NK-92 treated with Interleukin-12 subunit alpha and Interleukin-12 subunit beta, amount 100 ng/mL, for 24 hours (cell line): ENCODE data around the gene SSC5D.
"Not testable (repeated sequence)": the region's sequence is repeated elsewhere in the genome, so short reads cannot be mapped to it uniquely, and the experiment has no call there.

Source experiments
- DNase-seq: peaks from one replicate; lab custom pipeline; 2025; lab: John Stamatoyannopoulos, UW

SSC5D gene

DNA sequence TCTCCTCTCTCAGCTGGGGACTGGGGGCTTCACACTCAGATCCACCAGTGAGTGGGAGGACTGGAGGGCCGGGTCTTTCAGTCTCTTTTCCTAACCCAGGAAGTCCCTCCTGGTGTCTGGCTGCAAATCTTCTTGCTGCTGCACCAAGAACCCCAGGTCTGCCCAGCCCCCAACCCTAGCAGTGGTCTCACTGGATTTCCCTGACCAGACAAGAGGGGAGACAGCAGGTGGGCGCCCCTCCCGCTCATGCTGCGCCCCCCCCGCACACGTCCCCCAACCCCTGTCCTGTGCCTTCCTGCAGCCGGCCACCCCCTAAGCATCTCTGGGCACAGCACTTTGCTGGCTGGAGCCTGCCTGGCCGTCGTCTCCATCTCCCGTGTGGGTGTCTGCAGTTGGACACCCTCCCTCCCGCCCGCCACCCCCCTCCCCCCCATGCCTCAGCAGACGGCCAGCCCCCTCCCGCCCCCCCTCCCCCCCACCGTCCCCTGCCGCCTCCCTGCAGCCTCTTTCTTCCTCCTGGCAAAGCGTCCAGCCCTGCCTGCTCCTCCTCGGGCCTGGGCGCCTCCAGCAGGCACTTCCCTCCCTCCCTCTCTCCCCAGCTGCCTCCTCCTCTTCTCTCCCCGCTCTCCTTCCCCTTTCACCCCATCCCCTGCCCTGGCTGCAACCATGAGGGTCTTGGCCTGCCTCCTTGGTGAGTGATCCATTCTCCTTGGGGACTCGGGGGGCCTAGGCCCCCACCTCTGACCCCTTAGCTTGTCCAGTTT, at the start of gene SSC5D:
TSS of gene SSC5D (plus strand) at position 513 of the 764 bp plus-strand sequence. CDS start at position 667, 154 bp downstream.
- DNase-seq = no peak

GRCh38 chr19:55439052-55439451, 49.2 kb upstream of the SSC5D start:
- DNase-seq = no peak

- no peak for DNase-seq
Measured at GRCh38 chr19:55440411-55441105, 47.7 kb upstream of the SSC5D start.

DNA sequence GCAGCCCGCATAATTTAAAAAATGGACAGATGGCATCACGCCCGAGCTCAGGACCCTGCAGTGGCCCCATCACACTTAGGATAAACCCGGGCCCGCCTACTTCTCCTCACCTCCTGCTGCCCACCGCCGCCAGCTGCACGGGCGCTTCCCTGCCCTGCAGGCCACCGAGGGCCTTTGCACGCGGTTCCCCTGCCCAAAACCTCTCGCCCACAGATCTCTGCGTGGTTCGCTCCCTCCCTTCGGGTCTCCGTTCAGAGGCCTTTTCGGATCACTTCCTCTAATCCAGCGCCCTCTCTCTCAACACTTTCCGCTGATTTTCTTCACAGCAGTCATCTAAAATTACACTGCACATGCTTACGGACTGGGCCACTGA, 46.9 kb upstream of the SSC5D start:
- DNase-seq = no peak

- no peak for DNase-seq
Measured at GRCh38 chr19:55441692-55442321, 46.4 kb upstream of the SSC5D start.

GRCh38 chr19:55442372-55442961, 45.8 kb upstream of the SSC5D start:
- DNase-seq = no peak

DNA sequence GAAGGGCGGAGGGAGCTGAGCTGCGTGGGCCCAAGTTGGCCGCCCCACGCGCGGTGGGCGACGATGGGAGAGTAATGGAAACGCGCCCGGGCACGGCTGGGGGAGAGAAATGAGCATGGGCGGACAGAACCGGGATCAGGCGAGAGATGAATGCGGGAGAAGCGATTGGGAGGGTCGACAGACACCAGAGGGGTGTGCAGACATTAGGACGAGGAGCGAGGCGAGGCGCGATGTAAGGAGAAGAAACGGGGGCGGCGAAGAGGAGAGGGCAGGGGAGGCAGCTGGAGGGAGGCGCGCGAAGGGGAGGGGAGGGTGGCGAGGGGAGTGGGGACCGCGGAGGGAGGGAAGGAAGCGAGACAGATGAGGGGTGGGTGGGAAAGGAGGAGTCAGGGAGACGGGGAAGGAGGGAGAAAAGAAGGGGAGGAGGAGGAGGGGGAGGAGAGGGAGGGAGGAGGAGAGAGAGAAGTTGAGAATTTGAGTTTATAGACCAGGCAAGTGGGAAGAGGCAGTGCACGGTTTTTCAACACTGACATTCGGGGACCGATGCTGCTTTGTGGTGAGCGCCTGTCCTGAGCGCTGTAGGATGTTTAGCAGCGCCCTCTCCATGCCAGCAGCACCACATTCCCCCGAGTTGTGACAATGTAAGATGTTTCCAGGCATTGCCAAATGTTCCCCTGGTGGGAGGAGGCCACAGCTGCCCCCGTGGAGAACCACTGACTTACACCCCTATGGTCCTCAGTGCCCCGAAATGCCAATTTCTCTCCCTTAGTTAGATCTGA, 45.0 kb upstream of the SSC5D start, which contains the start of gene SHISA7:
TSS of gene SHISA7 (minus strand) at position 256 of the 779 bp plus-strand sequence. CDS start 437 bp downstream, outside the sequence.
- no peak for DNase-seq

- no peak for DNase-seq
Measured at GRCh38 chr19:55443824-55444480, 44.3 kb upstream of the SSC5D start.

GRCh38 chr19:55444646-55445045, 43.6 kb upstream of the SSC5D start:
- DNase-seq = no peak

DNA sequence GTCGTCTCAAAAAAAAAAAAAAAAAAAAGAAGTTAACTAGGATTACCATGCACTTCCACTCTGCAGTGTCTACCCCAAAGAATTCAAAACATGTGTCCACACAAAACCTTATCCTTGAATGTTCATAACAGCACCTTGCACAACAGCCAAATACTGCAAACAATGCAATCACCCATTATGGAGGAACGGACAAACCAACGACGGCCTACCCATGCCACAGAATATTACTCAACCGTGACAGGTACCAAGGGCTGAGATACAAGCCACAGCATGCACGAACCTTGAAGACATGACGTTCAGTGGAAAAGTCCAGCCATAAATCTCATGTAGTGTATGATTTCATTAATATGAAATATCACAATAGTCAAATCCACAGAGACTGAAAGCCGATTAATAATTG, 42.2 kb upstream of the SSC5D start:
- DNase-seq = no peak

DNA sequence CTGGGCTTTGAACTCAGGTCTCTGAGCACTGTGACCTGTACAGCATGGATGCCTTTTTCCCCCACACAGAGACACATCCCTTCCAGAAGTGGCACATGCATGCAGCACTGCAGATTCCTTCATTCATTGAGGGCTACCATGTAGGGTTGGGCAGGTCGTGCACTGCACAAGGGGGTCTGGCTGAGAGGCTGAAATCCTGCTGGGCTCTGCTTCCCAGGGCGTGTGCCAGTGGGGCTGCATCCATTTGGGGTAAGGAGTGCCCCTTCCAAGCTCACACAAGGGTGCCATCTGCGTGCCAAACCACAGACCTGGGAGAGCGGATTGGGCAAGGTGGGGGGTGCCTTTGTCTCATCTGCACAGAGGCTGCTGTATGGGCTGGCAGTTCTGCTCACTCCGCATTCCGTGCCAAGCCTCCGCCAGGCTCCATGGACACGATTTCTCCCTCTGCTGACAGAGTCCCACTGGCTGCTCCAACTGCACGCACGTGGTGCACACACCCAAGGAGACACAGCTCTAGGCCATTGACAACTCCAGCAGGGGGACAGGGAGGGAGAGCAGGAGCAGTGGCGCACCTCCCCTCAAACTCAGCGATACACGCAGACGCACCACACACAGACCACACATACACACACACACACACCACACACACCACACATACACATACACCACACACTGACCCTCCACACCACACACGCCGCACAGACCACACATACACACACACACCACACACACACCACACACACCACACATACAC, 40.6 kb upstream of the SSC5D start:
- DNase-seq = no peak

DNA sequence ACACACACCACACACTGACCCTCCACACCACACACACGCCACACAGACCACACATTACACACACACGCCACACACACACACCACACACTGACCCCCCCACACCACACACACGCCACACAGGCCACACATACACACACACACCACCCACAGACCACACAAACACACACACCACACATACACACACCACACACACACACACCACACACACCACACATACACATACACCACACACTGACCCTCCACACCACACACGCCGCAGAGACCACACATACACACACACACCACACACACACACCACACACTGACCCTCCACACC, 40.1 kb upstream of the SSC5D start:
- DNase-seq = not testable (repeated sequence)

GRCh38 chr19:55449469-55449868, 38.8 kb upstream of the SSC5D start:
- no peak for DNase-seq

DNA sequence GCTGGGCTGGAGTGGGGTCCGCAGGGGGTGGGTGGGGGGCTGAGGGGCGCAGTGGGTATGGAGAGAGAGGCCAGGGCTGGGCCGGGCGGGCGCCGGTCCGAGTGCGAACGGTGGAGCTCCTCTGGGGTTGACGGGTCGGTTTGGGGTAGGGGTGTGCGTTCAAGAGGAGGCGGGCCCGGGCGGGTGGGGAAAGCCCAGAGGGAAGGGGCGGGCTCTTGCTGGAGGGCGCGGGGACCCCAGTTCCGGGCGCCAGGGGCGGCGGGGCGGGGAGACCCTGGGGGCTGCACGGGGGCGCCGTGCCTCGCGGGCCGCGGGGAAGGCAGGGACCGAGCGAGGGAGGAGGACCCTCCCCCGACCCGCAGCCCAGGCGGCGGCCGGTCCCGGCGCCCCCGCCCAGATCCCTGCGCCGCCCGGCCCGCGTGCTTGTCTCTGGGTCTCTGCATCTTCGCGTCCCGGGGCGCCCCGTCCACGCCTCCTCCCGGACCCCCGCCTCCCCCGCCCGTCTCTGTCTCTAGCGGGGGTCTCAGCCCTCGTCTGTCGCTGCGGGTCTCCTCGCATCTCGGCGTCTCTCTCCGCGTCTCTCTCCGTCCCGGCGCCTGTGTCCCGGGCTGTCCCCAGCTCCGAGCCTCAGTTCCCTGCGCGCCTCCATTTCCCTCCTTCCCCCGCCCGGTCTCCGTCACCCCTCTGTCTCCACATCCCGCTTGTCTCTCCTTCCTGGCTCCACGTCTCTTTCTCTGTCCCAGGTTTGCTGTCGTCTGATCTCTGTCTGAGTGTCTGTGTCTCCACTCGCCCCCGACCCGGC, 36.9 kb upstream of the SSC5D start:
- DNase-seq = no peak

DNA sequence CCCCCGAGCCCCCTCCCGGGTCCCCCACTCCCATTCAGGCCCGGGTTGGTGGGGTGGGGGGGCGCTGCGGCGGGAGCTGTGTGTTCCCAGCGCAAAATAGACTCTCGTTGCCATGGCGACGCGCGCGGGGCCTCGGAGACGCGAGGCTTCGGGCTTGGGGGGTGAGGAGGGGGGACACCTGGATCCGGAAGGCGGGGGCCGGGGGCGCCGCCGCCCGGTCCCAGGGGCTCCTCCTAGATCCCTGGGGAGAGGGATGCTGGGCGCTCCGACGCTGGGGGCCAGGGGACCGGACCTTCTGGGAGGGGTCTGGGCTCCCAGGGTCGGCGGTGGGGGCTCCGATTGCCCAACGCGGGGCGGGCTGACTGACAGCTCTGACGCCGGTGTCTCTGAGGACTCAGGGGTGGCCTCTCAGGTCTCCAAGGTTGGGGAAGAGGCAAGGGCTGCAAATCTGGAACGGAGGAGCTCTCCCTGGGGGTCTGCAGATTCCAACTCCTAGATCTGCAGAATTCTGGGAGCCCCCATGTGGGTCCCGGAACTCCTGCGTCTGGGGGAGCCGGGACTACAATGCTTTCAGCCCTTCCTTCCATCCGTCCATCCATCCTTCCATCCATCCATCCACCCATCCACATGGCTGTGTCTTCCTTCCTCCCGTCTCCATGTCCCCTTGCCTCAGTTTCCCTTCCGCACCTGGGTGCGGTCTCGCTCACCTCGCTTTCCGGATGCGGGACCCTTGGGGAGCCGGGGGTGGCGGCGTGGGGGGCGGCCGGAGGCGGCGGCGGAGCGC, 36.1 kb upstream of the SSC5D start:
- DNase-seq = no peak

DNA sequence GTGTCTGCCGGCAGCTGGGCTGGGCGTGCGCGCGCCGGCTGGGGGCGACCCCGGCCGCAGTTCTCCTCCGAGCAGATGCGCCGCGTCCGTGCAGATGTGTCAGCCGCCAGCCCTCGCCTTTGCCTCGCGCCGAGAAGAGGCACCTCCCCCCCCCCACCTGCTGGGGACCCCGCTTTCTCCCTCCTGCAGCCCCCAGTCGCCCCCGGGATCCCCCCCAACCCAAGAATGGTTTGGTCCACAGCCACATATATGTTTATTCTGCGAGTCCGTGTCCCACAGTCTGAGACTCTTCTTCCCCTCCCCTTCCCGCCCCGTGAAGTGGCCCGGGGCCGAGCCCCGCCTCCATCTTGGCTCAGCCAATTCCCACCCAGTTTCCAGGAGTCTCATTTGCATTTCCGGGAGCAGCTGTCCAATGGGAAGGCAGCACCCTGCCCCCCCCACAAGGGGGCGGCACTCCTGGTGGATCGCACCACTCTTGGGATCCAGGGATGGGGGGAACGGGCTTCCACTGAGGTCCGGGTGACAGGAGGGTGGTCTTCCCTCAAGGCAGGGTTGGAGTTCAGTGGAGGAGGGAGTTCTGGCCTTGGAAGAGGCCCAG, 35.4 kb upstream of the SSC5D start:
- DNase-seq = no peak

DNA sequence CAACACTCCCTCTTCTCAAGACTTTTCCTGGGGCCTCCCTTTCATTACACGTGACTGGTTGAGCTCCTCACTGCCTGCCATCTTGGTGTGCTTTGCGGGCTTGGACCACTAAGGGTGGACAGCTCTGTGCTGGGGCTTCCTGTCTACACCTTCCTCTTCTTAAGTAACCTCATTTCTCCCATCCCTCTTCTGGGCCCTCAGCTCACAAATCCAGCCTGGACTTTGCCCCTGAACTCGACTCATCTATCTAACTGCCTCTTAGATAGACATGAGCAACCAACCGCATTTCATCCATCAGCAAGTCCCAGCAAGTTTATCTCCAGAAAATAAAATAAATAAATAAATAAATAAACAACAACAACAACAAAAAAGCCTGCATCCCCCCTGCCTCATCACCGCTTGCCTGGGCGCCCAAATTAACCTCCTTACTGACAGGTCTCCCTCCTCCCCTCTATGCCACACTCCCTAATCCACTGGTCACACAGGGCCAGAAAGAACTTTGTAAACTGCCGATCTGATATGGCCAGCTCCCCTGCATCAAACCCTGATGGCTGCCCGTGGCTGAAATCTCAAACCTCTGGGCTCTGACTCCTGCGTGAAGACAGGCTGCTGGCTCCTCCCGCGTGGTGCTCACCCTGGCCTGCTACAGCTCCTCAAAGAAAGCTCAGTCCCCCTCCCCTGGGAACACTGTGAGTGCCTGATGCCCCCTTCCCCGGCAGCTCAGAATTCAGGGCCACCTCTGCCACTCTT, 34.5 kb upstream of the SSC5D start:
- no peak for DNase-seq

GRCh38 chr19:55454787-55455243, 33.4 kb upstream of the SSC5D start:
- DNase-seq = no peak
